ENCODE data around the gene TRAPPC2.

The TRAPPC2 gene

GRCh38 chrX:13664020-13664419 lies 70.4 kb downstream of the TRAPPC2 start:
- DNase-seq: no peak

GRCh38 chrX:13662355-13662791 lies 72.0 kb downstream of the TRAPPC2 start:
- DNase-seq: no peak

Measured in femur (tissue), 1 donor.